Liver (tissue), 3 donors: ENCODE results near the gene ATM.

Experiments
- EGR1 ChIP-seq, 2 donors: IDR thresholded peaks; 2 replicates each; pipeline ENCODE4 v1.6.1; 2016 to 2018; ENCODE audit warnings: antibody characterized with exemption in 2 of 2, low read depth in 2 of 2
- FOXA1 ChIP-seq: IDR thresholded peaks from 2 replicates; pipeline ENCODE4 v1.6.1; 2016; ENCODE audit warnings: antibody characterized with exemption
- GABPA ChIP-seq, 2 donors: IDR thresholded peaks in 1 of 2; conservative IDR thresholded peaks in 1 of 2; 2 replicates each; pipeline ENCODE4 v1.6.1; 2016; ENCODE audit warnings: antibody characterized with exemption in 2 of 2, mild to moderate bottlenecking in 1 of 2, moderate library complexity in 1 of 2
- MAX ChIP-seq: IDR thresholded peaks from 2 replicates; pipeline ENCODE4 v1.6.1; 2016; ENCODE audit warnings: antibody characterized with exemption
- RAD21 ChIP-seq, 2 donors: IDR thresholded peaks; 2 replicates each; pipeline ENCODE4 v1.6.1; 2016; ENCODE audit warnings: antibody characterized with exemption in 2 of 2, mild to moderate bottlenecking in 2 of 2
- REST ChIP-seq: IDR thresholded peaks from 2 replicates; pipeline ENCODE4 v1.6.1; 2016; ENCODE audit warnings: antibody characterized with exemption, mild to moderate bottlenecking
- TAF1 ChIP-seq: conservative IDR thresholded peaks from 2 replicates; pipeline ENCODE4 v1.6.1; 2016; ENCODE audit warnings: antibody characterized with exemption, mild to moderate bottlenecking
- YY1 ChIP-seq: IDR thresholded peaks from 2 replicates; pipeline ENCODE4 v1.6.1; 2016; ENCODE audit warnings: antibody characterized with exemption, mild to moderate bottlenecking
- TF ChIP-seq, protein P1 (sequence below): fragments of 150-350 bp; IDR thresholded peaks from 2 replicates; pipeline ENCODE4 v1.5.1; 2017; ENCODE audit warnings: improper control_type of control experiment, low read depth, low read length; ENCODE audit not compliant: missing input control
- TF ChIP-seq, protein P2 (sequence below): IDR thresholded peaks from 2 replicates; pipeline ENCODE4 v1.6.1; 2016; ENCODE audit warnings: antibody characterized with exemption
- donor health status: healthy.
- donor health status: healthy.

DNA sequence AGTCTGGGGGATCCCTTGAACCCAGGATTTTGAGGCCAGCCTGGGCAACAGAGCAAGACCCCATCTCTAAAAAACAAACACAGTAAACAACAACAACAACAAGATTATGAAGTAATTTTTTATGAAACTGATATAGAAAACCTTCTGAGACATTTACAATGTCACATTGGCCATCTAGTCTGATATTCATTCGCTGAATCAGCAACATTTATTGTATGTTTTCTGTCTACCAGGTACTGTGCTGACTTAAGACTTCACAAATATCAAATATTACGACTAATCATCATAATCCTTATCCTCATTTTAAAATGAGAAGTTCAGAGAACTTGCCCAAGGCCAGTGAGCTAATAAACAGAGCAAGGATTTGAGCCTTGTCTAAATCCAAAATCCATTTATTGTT lies 120.8 kb downstream of the ATM start:
- TF ChIP-seq, protein P1, sequence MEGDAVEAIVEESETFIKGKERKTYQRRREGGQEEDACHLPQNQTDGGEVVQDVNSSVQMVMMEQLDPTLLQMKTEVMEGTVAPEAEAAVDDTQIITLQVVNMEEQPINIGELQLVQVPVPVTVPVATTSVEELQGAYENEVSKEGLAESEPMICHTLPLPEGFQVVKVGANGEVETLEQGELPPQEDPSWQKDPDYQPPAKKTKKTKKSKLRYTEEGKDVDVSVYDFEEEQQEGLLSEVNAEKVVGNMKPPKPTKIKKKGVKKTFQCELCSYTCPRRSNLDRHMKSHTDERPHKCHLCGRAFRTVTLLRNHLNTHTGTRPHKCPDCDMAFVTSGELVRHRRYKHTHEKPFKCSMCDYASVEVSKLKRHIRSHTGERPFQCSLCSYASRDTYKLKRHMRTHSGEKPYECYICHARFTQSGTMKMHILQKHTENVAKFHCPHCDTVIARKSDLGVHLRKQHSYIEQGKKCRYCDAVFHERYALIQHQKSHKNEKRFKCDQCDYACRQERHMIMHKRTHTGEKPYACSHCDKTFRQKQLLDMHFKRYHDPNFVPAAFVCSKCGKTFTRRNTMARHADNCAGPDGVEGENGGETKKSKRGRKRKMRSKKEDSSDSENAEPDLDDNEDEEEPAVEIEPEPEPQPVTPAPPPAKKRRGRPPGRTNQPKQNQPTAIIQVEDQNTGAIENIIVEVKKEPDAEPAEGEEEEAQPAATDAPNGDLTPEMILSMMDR = no peak
- TF ChIP-seq YY1 (no peak), RAD21 (IDR thresholded peaks at IDR 0.05) (no peak), MAX (no peak), FOXA1 (no peak), GABPA (IDR thresholded peaks at IDR 0.05 in 1 of 2, conservative IDR thresholded peaks at IDR 0.05 in 1 of 2) (no peak), REST (no peak), TAF1 (no peak), EGR1 (IDR thresholded peaks at IDR 0.05; ENCODE audit: low read depth in 2 of 2) (no peak)
- TF ChIP-seq, protein P2, sequence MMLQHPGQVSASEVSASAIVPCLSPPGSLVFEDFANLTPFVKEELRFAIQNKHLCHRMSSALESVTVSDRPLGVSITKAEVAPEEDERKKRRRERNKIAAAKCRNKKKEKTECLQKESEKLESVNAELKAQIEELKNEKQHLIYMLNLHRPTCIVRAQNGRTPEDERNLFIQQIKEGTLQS = no peak
